ENCODE data around the gene ZNF211. TPM values are rescaled to one million over a fixed set of nuclear protein-coding genes. Genes with fewer than 3 reads are reported as not detected.

ZNF211 gene
- total RNA-seq, 1 donor from 2014 or later = 11.1 TPM

DNA sequence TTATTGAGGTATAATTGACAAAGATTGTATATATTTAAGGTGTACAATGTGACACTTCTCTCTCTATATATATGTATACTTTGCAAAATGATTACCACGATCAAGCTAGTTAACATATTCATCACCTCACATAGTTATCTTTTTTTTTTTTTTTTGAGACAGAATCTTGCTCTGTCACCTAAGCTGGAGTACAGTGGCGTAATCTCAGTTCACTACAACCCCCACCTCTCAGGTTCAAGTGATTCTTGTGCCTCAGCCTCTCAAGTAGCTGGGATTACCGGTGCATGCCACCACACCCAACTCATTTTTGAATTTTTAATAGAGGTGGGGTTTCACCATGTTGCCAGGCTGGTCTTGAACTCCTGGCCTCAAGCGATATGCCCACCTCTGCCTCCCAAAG, 39.5 kb downstream of the ZNF211 start:
- FAIRE-seq (no peak), DNase-seq (ENCODE audit: low read depth) (no peak)
- Histone ChIP-seq H3K27me3 (ENCODE audit: control insufficient read depth, insufficient read depth, low read length) (no peaks in the 10 kb centered on the region), H3K4me3 (ENCODE audit: low read depth, low read length) (no peak overlapping the region), H3K36me3 (ENCODE audit: control insufficient read depth, insufficient read depth, low read length) (no peaks in the 10 kb centered on the region)
- TF ChIP-seq, protein P1, sequence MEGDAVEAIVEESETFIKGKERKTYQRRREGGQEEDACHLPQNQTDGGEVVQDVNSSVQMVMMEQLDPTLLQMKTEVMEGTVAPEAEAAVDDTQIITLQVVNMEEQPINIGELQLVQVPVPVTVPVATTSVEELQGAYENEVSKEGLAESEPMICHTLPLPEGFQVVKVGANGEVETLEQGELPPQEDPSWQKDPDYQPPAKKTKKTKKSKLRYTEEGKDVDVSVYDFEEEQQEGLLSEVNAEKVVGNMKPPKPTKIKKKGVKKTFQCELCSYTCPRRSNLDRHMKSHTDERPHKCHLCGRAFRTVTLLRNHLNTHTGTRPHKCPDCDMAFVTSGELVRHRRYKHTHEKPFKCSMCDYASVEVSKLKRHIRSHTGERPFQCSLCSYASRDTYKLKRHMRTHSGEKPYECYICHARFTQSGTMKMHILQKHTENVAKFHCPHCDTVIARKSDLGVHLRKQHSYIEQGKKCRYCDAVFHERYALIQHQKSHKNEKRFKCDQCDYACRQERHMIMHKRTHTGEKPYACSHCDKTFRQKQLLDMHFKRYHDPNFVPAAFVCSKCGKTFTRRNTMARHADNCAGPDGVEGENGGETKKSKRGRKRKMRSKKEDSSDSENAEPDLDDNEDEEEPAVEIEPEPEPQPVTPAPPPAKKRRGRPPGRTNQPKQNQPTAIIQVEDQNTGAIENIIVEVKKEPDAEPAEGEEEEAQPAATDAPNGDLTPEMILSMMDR (IDR thresholded peaks at IDR 0.05; ENCODE audit: insufficient read depth, low read length, severe bottlenecking) = no peak

DNA sequence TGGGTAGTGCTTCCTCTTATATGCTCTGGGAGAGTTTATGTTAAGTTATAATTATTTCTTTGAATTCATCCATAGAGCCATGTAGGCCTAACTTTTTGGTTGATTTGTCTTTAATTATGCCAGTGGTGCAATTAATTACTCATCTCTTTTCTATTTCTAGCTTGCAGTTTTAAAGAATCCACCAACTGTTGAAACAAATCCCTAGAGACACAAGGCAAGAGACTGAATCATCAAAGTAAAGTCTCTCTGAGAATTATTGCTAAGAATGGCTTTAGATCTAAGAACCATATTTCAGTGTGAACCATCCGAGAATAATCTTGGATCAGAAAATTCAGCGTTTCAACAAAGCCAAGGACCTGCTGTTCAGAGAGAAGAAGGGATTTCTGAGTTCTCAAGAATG, 42.9 kb downstream of the ZNF211 start:
- H3K27me3 ChIP-seq (ENCODE audit: control insufficient read depth, insufficient read depth, low read length) = no peaks in the 10 kb centered on the region
- H3K4me3 ChIP-seq (ENCODE audit: low read depth, low read length) = no peak overlapping the region
- DNase-seq (ENCODE audit: low read depth) = peak; percentile 29
- TF ChIP-seq, protein P1 (IDR thresholded peaks at IDR 0.05; ENCODE audit: insufficient read depth, low read length, severe bottlenecking) = no peak
- no peak for FAIRE-seq
- H3K36me3 ChIP-seq (ENCODE audit: control insufficient read depth, insufficient read depth, low read length) = no peaks in the 10 kb centered on the region

DNA sequence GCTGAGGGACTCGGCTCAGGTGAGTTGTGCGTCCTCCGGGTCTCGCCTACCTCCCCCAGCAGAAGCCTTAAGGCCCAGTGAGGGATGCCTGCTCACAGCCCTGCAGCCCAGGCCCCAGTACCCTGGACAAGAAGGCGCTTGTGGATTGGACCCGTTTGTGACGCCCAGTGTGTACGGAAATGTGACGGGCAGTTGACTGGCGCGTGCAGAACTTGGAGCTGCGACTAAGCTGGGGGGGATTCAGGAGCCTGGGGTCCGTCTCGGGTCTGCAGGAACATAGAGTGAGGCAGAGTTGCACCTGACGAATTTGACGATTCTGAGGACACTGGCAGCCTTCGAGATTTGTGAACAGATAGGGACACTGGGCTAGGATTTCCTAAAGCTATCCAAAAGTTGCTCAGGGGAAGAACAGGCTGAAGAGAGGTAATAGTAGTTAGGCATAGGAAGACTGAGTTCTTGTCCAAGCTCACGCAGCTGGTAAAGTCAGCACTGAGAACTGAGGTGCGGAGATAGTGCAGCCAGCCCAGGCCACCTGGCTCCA, 49.3 kb downstream of the ZNF211 start:
- DNase-seq (ENCODE audit: low read depth) (no peak), FAIRE-seq (no peak)
- peak overlapping the region; percentile 87 for H3K4me3 ChIP-seq (ENCODE audit: low read depth, low read length)
- TF ChIP-seq, protein P1 (IDR thresholded peaks at IDR 0.05; ENCODE audit: insufficient read depth, low read length, severe bottlenecking) = no peak
- H3K27me3 ChIP-seq (ENCODE audit: control insufficient read depth, insufficient read depth, low read length) = no peaks in the 10 kb centered on the region
- H3K36me3 ChIP-seq (ENCODE audit: control insufficient read depth, insufficient read depth, low read length) = peaks cover 23% of the 10 kb centered on the region

DNA sequence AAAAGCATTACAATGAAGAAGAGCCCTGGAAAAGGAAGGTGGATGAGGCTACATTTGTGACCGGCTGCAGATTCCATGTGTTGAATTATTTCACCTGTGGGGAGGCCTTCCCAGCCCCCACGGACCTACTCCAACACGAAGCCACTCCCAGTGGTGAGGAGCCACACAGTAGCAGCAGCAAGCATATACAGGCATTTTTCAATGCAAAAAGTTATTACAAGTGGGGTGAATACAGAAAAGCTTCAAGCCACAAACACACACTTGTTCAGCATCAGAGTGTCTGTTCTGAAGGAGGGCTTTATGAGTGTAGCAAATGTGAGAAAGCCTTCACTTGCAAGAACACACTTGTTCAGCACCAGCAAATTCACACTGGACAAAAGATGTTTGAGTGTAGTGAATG, 53.8 kb downstream of the ZNF211 start:
- TF ChIP-seq, protein P1 (IDR thresholded peaks at IDR 0.05; ENCODE audit: insufficient read depth, low read length, severe bottlenecking) = no peak
- FAIRE-seq (no peak), DNase-seq (ENCODE audit: low read depth) (no peak)
- no peak overlapping the region for H3K4me3 ChIP-seq (ENCODE audit: low read depth, low read length)
- H3K36me3 ChIP-seq (ENCODE audit: control insufficient read depth, insufficient read depth, low read length) = peaks cover 23% of the 10 kb centered on the region
- H3K27me3 ChIP-seq (ENCODE audit: control insufficient read depth, insufficient read depth, low read length) = no peaks in the 10 kb centered on the region

DNA sequence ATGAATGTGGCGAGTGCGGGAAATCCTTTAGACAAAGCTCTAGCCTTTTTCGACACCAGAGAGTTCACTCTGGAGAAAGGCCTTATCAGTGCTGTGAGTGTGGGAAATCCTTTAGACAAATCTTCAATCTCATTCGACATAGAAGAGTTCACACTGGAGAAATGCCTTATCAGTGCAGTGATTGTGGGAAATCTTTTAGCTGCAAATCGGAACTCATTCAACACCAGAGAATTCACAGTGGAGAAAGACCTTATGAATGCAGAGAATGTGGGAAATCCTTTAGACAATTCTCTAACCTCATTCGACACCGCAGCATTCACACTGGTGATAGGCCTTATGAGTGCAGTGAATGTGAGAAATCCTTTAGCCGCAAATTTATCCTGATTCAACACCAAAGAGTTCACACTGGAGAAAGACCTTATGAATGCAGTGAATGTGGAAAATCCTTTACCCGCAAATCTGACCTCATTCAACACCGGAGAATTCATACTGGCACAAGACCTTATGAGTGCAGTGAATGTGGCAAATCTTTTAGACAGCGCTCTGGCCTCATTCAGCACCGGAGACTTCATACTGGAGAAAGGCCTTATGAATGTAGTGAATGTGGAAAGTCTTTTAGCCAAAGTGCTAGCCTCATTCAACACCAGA, 54.5 kb downstream of the ZNF211 start:
- Histone ChIP-seq H3K27me3 (ENCODE audit: control insufficient read depth, insufficient read depth, low read length) (no peaks in the 10 kb centered on the region), H3K4me3 (ENCODE audit: low read depth, low read length) (no peak overlapping the region), H3K36me3 (ENCODE audit: control insufficient read depth, insufficient read depth, low read length) (peaks cover 23% of the 10 kb centered on the region)

More for the DNA sequence above, 54.5 kb downstream of the ZNF211 start:
- FAIRE-seq = no peak
- TF ChIP-seq, protein P1 (IDR thresholded peaks at IDR 0.05; ENCODE audit: insufficient read depth, low read length, severe bottlenecking) = no peak
- DNase-seq (ENCODE audit: low read depth) = no peak

Data from bronchial epithelial cell (primary cell).